Measurements from ENCODE around the gene C17orf58. TPM values are rescaled to one million over a fixed set of nuclear protein-coding genes. Genes with fewer than 3 reads are reported as not detected.
A peak's percentile ranks its signal among the peaks of the same experiment; 100 is the strongest.
"Not testable (repeated sequence)": the region's sequence is repeated elsewhere in the genome, so short reads cannot be mapped to it uniquely, and the experiment has no call there.

The C17orf58 gene
- 10 to 100 TPM; 11.2 to 11.6 TPM for total RNA-seq
- 10 to 100 TPM in 1 of 2 donors, 1 to 10 TPM in 1; 7.0 to 11.0 TPM for polyA plus RNA-seq
- long read RNA-seq, donor 1, transcript C17orf58-202 (3 exons, 1,082 nt), result major isoform, 6 of 126 reads
- long read RNA-seq, donor 1, partial matches to known transcripts, result 85 of 126 reads
- long read RNA-seq, donor 1, other reads (novel, unspliced or antisense), result 33 of 126 reads
- long read RNA-seq, donor 2, partial matches to known transcripts, result 0 of 2 reads
- long read RNA-seq, donor 2, other reads (novel, unspliced or antisense), result 0 of 2 reads
- long read RNA-seq, donor 3, partial matches to known transcripts, result 0 of 4 reads
- long read RNA-seq, donor 3, other reads (novel, unspliced or antisense), result 0 of 4 reads
- long read RNA-seq, donor 4, partial matches to known transcripts, result 7 of 10 reads
- long read RNA-seq, donor 4, other reads (novel, unspliced or antisense), result 0 of 10 reads
- long read RNA-seq, donor 5, partial matches to known transcripts, result 5 of 11 reads
- long read RNA-seq, donor 5, other reads (novel, unspliced or antisense), result 0 of 11 reads

DNA sequence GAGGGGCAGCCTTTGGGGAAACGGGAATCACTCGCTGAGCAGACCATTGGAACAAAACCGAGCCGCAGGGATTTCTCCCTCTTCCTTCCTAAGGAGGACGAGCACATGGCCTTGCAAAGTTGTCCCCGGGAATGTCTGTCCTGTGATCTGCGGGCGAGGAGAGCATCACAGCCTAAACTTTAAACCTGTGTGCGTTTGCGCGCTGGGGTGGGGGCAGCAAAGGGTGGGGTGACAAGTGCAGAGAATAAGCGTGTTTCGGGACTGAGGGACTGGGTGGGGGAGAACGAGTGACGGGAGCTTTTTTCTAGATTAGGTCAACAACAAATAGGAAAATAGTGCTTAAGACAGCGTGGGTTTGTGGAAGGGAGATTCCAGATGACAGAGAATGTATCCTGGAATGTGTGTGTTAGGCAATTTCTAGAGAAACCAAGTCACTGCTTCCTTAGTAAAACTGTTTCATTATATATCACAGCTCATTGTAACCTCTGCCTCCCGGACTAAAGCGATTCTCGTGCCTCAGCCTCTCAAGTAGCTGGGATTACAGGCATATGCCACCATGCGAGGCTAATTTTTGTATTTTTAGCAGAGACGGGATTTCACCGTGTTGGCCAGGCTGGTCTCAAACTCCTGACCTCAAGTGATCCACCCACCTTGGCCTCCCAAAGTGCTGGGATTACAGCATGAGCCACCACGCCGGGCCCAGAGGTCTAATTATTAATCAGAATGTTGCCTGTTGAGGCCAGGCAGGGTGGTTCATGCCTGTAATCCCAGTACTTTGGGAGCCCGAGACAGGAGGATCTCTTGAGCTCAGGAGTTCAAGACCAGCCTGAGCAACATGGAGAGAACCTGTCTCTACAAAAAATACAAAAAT is at the start of gene C17orf58:
Gene C17orf58 (minus strand): TSS at position 169 of the 871 bp plus-strand sequence. CDS start 271 bp downstream, outside the sequence.
- not testable (repeated sequence) for ATAC-seq (ENCODE audit: insufficient read depth, low FRiP score); H3K36me3 ChIP-seq (ENCODE audit: control insufficient read depth in 4 of 4, insufficient read depth in 4 of 4, low read length in 4 of 4); H3K9ac ChIP-seq (ENCODE audit: insufficient read depth in 1 of 2, low read length in 2 of 2); H3K27me3 ChIP-seq (ENCODE audit: control insufficient read depth in 3 of 3, insufficient read depth in 3 of 3, low read length in 2 of 3); H3K9me3 ChIP-seq (ENCODE audit: control insufficient read depth in 4 of 4, insufficient read depth in 3 of 4, low read length in 3 of 4)
- H3K4me3 ChIP-seq, result peak within 1 kb of the TSS; percentile 32
- peaks cover 3 to 18% (median 4%) of the 10 kb centered on the region in 5 donors for H3K4me1 ChIP-seq (ENCODE audit: control insufficient read depth in 5 of 5, insufficient read depth in 5 of 5, low read length in 5 of 5)
- 26 to 33% methylated on average over 25 of the region's 25 CpGs for WGBS, 2 donors
- DNase-seq, result peak in 2 of 3 donors; percentile 27 to 34
- peak within 1 kb of the TSS in 1 of 2 donors; percentile 15 for H3K27ac ChIP-seq (ENCODE audit: low read depth in 1 of 2, low read length in 1 of 2)

DNA sequence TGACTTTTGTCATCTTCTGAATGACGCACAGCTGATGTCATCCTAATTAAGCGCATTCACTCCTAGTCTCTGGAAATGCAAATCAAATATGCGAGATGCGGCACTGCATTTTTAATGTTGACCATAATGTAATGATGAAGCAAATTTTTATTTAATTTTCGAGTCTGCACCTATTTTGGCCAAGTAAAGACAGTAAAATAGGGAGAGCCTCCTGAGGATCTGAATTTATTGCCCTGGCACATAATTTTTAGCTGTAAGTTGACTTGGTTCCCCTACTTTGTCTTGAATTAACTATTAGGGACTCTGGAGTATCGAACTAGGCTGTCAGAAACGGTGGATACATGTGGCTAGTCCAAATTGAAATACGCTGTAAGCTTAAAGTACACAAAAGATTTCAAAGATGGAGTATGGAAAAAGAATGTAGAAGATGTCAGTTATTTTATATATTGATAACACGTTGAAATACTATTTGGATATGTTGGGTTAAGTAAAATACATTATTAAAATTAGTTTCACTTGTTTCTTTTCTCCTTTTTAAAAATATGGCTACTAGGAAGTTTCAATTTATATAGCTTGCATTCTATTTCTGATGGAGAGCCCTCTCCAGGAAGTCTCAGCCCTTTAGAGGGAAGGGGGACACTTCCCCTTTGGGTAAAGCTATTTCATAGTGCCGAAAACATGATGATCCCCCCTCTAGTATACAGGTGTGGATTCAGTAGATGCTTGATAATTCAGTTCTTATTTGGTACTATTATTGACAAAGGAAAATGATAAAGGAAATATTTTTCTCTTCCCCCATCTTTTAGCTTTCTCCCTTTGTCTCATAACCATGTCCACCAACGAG is 40.3 kb upstream of the C17orf58 start:
- Histone ChIP-seq H3K9ac (ENCODE audit: insufficient read depth in 1 of 2, low read length in 2 of 2) (peak overlapping the region; percentile 68 to 88), H3K27ac (ENCODE audit: low read depth in 1 of 2, low read length in 1 of 2) (peak overlapping the region in 1 of 2 donors; percentile 24), H3K4me3 (peak overlapping the region; percentile 93), H3K27me3 (ENCODE audit: control insufficient read depth in 3 of 3, insufficient read depth in 3 of 3, low read length in 2 of 3) (no peaks in the 10 kb centered on the region), H3K4me1 (ENCODE audit: control insufficient read depth in 5 of 5, insufficient read depth in 5 of 5, low read length in 5 of 5) (peaks cover 0 to 24% (median 0%) of the 10 kb centered on the region in 5 donors), H3K9me3 (ENCODE audit: control insufficient read depth in 4 of 4, insufficient read depth in 3 of 4, low read length in 3 of 4) (no peaks in the 10 kb centered on the region), H3K36me3 (ENCODE audit: control insufficient read depth in 4 of 4, insufficient read depth in 4 of 4, low read length in 4 of 4) (peaks cover 0 to 16% (median 11%) of the 10 kb centered on the region in 4 donors)
- WGBS, 2 donors, result 11 to 15% methylated on average over 11 of the region's 11 CpGs
- TF ChIP-seq, protein P1, sequence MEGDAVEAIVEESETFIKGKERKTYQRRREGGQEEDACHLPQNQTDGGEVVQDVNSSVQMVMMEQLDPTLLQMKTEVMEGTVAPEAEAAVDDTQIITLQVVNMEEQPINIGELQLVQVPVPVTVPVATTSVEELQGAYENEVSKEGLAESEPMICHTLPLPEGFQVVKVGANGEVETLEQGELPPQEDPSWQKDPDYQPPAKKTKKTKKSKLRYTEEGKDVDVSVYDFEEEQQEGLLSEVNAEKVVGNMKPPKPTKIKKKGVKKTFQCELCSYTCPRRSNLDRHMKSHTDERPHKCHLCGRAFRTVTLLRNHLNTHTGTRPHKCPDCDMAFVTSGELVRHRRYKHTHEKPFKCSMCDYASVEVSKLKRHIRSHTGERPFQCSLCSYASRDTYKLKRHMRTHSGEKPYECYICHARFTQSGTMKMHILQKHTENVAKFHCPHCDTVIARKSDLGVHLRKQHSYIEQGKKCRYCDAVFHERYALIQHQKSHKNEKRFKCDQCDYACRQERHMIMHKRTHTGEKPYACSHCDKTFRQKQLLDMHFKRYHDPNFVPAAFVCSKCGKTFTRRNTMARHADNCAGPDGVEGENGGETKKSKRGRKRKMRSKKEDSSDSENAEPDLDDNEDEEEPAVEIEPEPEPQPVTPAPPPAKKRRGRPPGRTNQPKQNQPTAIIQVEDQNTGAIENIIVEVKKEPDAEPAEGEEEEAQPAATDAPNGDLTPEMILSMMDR (IDR thresholded peaks at IDR 0.05; ENCODE audit: control extremely low read depth, extremely low read depth), result no peak
- DNase-seq (peak in 2 of 3 donors; percentile 45 to 61), ATAC-seq (ENCODE audit: insufficient read depth, low FRiP score) (peak; percentile 2)

DNA sequence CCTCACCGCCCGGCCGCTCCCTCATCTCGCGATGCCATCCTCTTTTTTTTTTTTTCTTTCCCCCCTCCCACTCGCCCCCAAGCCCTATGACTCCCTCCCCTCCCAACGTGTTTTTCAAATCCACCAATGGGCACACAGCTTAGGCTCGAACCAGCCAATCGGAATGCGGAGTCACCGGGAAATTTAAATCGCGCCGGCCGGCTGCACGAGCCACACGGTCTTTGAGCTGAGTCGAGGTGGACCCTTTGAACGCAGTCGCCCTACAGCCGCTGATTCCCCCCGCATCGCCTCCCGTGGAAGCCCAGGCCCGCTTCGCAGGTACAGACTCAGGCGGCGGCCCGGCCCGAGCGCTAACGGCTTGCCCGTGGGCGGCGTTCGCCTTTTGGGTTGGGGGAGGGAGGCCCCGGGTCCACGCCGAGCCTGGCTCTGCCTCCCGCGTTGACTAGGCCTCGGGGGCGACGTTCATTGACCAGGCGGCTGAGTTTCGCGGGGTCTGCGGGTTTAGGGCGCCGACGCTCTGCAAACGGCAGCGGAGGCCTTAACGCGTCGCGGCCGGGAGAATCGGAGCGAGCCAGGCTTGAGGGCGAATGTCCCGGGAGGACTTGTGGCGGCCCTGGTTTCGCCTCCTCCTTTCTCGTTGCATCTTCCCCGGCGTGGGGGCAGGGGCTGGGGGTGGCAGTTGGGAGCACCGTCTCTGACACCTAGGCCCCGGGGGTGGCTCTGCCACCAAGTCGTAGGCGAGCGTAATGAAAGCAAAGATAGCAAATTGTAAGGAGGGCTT is 39.4 kb upstream of the C17orf58 start, which contains the start of gene KPNA2:
Gene KPNA2 (plus strand): TSS at position 213 of the 781 bp plus-strand sequence. CDS start 1,398 bp downstream, outside the sequence.
- Histone ChIP-seq H3K27me3 (ENCODE audit: control insufficient read depth in 3 of 3, insufficient read depth in 3 of 3, low read length in 2 of 3) (no peaks in the 10 kb centered on the region), H3K4me1 (ENCODE audit: control insufficient read depth in 5 of 5, insufficient read depth in 5 of 5, low read length in 5 of 5) (peaks cover 0 to 24% (median 0%) of the 10 kb centered on the region in 5 donors), H3K27ac (ENCODE audit: low read depth in 1 of 2, low read length in 1 of 2) (peak within 1 kb of the TSS; percentile 24 to 88), H3K36me3 (ENCODE audit: control insufficient read depth in 4 of 4, insufficient read depth in 4 of 4, low read length in 4 of 4) (peaks cover 0 to 10% (median 5%) of the 10 kb centered on the region in 4 donors), H3K9ac (ENCODE audit: insufficient read depth in 1 of 2, low read length in 2 of 2) (peak within 1 kb of the TSS; percentile 68 to 88), H3K4me3 (peak within 1 kb of the TSS; percentile 93), H3K9me3 (ENCODE audit: control insufficient read depth in 4 of 4, insufficient read depth in 3 of 4, low read length in 3 of 4) (no peaks in the 10 kb centered on the region)
- peak; percentile 95 for ATAC-seq (ENCODE audit: insufficient read depth, low FRiP score)
- peak; percentile 98 to 99 (median 99) for DNase-seq
- 0% methylated on average over 65 to 69 of the region's 72 CpGs for WGBS, 2 donors
- TF ChIP-seq, protein P1 (IDR thresholded peaks at IDR 0.05; ENCODE audit: control extremely low read depth, extremely low read depth), result no peak

All from lung (tissue), 16 donors.